UCSD-AML1 (cell line): Measurements from ENCODE around the gene DCAF8L1.
"Not testable (repeated sequence)": the region's sequence is repeated elsewhere in the genome, so short reads cannot be mapped to it uniquely, and the experiment has no call there.

Experiments
- DNase-seq: peaks from one replicate; lab custom pipeline; 2025; ENCODE audit not compliant: unreplicated experiment; lab: John Stamatoyannopoulos, UW

The DCAF8L1 gene

DNA sequence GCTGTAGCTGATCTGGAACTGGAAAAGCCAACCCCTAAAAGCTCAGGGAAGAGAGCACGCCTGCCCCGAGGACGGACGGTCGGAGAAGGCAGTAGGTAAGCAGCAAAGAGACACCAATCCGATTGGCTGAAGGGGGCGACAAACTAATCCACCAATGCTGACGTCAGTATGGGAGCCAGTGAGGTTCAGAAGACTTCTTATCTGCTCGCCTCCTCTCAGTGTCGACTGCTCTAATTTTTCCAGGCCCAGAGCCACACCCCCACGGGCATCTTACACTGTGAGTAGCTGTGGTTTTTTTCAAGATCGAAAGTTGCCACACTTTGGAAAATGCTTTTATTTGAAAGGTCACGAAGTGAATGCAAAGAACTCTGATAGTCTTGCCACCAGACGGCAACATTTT lies at the start of gene DCAF8L1:
Gene DCAF8L1 (minus strand): TSS at position 101 of the 400 bp plus-strand sequence. CDS start 115 bp downstream, outside the sequence.
- no peak for DNase-seq

DNA sequence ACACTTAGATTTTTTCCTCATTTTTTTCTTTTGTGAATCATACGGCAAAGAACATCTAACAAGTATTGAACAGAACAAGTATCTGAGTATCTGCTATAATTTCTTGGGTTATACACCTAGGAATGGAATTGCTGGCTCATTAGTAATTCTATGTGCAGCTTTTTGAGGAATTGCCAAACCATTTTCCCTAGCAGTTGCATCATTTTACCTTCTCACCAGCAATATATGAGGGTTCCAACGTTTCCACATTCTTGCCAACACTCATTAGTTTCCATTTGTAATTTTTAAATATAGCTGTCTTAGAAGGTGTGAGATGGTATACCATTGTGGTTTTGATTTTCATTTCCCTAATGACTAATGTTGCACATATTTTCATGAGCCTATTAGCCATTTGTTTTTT lies 41.1 kb upstream of the DCAF8L1 start:
- DNase-seq: no peak

DNA sequence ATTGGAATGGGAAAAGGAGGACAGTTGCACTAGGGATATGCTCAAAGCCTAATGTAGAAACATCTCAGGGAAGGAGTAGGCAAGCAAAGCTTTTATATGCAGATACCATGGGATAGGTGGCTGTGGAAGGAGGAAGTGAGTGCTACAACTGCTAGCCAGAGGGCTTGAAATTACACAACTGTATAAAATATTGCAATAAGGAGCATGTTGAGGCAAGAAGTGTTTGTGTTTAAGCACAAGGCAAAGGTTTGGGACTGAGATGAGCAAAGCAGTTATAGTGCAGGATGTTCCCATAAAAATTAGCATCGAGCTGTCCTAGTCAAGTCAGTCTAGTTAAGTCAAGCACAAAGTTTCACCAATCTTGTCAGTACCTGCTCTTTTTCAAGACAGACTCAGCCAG lies 35.6 kb upstream of the DCAF8L1 start:
- DNase-seq: no peak

DNA sequence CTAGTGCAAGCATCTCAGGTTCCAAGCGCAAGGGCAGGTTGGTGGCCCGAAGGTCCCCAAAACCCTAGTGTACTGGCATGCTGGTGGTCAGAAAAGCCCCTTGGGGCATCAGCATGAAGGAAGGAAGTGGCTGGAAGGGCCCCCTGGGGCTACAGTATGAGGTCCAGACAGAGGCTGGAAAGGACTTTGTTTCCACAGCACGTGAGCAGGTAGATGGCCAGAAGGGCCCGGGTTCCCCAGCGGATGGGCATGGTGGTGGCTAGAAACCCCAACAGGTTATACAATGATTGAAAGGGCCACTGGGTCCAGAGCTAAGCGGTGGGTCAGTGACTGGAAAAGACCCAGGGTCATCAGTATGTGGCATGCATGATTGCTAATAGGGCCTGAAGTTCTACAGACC lies 34.7 kb upstream of the DCAF8L1 start:
- DNase-seq: no peak

DNA sequence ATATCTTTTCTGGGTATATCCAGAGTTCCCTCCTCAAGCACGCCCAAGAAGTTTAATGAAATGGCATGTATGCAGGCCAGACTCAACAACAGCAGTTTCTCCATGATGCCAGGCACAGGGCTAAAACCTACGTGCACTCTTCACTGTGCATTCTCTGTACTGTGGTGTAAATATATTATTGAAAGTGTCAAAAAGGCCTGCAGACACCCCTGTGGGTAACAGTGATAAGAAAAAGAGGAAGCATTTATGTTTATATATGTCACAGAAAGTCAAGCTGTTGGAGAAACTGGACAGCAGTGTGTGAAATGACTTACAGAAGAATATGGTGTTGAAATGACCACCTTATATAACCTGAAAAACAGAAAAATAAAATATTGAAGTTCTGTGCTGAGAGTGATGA lies 29.6 kb upstream of the DCAF8L1 start:
- DNase-seq: peak; percentile 36

DNA sequence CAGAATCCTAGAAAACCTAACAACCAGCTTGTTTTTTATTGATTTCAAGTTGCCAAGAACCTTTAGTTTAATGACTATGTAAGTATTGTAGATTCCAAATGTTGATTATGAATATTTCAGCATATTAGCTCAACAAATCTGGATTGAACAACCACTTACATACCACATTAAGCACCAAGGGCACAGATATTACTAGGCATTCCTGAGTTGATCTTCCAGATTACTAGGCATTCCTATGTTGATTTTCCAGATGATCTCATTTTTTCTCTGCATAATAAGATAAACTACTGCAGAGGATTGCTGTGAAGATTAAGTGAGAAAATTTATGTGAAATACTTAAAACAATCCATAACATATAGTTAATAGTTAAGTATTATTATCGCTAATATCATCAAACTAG lies 17.4 kb upstream of the DCAF8L1 start:
- no peak for DNase-seq

DNA sequence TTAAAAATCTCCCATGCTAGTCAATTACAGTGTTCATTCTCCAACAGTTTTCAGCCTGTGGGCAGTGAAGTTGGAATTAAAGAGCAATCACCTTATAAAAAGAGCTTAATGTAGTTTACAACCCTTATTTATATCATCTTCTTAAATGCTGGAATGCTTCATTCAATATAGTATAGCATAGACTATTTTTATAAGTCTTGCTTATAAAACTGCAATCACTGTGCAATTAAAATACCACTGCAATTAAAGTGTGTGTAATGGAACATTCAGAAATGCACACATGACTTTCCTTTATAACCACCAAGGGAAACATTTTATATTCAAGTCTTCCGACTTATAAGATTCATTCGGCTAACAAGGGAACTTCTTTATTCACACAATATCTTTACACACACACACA lies 16.4 kb upstream of the DCAF8L1 start:
- DNase-seq: no peak

DNA sequence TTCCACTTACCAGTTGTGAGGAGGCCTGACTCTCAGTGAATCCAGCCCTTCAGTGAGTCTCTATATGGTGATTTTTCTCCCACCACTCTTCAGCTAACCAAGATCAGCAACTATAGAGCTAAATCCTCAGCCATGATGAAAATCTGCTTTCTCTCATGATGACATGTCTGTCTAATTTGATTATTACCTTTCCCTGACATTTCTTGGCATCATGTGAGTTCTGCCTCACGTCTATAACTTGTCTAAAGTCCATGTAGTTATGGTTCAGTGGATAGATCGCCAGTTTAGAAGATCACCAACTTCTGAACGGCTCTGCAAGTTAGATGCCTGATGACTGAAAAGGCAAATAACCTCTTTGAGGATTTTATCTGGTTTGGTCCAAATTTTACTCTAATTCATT lies 14.9 kb upstream of the DCAF8L1 start:
- DNase-seq: no peak

DNA sequence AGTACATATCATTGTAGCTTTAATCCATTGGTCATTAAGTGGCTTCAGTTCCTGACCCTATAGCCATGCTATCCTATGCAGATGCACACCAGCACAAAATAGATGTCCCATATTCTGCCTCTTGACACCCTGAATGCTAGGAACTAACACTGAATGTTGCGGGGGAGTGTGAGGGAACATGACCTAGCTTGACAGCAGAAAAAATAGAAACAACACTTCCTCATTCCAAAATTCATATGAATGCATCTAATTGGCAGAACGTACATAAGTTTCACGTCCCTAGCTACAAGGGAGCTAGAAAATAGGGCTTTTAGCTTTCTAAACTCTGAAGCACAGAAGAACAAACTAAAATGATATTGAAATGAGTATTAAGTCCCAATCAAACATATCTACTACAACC lies 14.4 kb upstream of the DCAF8L1 start:
- no peak for DNase-seq

DNA sequence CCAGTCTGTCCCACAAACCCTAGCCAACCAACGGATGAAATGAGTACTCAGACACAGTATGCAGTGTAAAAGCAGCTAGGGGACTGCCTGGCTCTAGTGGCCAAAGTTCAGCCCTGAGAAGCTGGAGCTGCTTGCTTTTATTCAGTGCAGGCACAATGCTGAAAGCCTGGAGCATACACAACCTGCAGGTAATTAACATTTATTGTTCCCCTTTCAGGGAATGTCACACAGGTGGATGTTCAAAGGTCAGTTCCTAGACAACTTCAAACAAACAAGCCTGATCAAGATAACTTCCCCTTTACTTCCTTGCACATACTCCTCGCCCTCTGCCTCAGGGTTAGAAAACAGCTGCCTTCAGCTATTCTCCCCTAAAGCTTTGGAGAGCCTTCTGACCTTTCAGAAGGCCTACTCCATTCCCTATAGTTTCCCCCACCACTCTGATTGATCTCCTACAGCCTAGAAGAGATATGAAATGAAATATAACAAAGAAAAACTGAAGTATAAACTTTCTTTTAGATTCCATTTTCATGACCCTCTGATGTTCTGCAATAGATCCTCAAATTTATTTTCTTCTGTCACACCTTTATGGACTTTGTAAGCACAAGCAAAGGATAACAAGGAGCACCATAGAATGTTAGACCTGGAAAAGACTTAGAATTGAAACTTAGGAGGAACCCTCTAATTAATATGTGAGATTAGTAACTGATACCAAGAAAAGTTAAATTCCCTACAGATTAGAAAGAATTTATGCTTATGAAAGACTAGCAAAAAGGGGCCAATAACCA lies 6.8 kb upstream of the DCAF8L1 start:
- DNase-seq: no peak

DNA sequence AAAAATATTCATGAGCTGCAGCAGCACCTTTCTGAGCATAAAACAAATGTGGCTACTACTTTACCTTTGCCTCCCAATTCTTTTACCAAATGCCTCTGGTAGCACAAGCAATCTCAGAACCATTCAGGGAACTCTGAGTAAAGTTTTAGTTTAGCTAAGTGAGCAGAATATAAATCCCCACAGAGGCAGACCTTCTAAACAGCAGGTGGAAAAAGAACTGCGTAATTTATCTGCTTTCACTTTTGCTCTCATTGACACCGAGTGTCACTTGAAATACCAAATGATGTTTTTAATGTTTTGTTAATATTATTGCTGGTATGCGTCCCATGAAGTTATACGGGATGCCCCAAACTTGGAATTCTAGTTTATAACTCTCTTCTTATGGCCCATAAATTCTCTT lies 4.3 kb downstream of the DCAF8L1 start:
- not testable (repeated sequence) for DNase-seq

DNA sequence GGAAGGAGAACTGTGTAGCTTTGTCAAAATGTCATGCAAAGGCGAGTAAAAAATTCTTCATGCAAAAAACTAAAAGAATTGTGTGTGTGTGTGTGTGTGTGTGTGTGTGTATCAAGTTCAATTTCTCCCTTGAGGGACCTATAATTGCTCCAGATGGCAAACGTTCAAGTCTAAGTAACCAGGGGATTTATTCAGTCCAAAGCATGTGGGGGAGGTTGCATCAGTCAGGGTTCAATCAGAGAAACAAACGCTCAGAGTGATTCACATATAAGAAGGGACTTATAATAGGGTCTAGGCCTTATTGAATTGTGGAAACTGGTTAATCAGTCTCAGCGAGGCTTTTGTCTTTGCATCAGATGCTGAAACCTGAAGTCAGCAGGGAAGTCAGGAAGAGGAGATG lies 5.0 kb downstream of the DCAF8L1 start:
- no peak for DNase-seq

DNA sequence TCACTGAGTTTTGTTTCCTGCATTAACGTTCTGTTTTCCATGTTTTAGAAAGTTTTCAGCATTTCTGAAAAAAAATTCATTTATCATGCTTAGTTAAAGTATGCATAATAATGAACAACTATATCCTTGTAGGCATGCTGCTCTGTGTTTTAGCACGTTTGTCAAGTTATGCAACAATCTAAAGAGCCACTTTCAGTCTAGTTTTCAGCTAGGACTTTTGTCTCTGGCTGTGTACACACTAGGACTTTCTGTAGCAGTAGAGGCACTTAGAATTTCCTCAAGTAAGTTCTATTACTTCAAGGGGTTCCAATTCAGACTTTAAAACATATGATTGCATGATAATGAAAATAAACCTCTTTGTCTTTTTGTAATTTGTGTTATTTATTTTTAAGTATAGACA lies 12.4 kb downstream of the DCAF8L1 start:
- DNase-seq: no peak

DNA sequence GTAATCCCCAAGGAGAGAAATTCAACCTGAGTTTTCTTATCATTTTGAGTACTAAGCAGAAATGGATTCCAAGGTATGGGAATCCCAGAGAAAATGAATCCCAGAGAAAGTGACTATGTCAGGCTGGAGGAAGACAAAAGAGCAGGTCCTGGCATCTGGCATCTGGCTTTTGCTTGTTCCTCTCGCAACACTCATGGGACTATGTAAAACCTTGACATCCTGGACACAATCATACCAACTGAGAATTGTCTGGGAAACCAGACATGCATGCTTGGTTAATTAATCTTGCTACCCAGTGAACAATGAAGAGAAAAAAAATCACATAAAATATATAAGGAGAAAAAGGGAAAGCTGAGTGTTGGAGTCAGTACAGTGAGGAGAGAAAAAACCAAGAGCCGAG lies 12.9 kb downstream of the DCAF8L1 start:
- DNase-seq: no peak

DNA sequence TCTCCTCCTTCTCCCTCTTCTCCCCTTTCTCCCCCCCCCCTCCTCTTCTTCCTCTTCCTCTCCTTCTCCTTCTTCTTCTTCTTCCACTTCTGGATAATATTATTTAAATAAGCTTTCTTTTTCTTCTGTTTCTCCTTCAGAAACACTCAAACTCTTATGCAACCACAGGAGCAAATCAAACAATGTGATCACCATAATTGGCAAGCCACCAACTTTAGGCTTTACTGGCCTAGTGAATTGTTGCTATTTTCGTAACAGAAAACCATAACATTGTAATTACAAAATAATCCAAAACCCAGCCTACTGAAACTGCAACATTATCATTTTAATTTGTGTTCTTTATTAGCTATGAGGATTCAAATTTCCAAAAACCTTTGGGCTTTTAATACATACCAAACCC lies 14.3 kb downstream of the DCAF8L1 start:
- no peak for DNase-seq

DNA sequence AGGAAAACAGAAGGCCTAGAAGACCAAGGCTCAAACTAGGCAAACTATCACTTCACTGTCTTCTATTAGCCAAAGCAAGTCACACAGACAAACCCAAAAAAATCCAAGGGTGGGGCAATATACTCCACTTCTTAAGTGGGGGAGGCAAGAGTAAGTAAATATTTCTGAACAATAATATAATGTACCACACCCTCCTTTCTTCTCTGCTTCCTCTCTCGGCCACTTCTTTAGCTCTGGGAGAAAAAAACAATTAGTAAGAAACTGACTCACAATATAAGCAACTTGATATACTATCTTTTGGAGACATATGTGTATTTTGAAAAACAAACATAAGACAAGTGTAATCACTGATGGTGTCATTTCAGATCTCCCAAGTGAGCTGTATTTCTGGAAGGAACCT lies 14.8 kb downstream of the DCAF8L1 start:
- DNase-seq: no peak

DNA sequence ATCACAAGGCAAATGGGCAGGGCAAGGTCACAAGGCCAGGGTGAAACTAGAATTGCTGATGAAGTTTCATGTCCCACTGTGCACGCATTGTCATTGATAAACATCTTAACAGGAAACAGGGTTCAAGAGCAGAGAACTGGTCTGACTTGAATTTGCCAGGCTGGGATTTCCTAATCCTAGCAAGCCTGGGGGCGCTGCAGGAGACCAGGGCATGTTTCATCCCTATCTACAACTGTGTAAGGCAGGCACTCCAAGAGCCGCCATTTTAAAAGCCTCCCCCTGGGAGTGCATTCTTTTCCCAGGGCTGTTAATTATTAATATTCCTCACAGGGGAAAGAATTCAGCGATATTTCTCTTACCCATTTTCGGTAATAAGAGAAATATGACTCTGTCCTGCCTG lies 15.9 kb downstream of the DCAF8L1 start:
- not testable (repeated sequence) for DNase-seq

DNA sequence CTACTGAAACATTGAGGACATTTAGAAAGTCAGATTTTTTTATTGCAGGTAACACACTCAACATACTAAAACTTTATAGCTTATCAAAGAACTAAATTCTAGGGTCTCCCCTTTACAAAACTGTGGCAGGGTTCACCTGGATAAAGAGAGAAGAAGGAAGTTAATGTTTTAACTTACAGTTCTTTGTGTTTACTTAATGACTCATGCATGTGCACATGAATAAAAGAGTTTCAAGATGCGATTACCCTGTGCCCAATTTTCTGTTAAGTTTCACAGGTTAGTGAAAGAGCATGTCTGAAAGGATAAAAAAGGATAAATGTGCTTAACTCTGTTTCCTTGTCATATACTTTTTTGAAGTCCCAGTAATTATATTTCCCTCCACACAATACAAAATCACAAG lies 16.8 kb downstream of the DCAF8L1 start:
- no peak for DNase-seq

DNA sequence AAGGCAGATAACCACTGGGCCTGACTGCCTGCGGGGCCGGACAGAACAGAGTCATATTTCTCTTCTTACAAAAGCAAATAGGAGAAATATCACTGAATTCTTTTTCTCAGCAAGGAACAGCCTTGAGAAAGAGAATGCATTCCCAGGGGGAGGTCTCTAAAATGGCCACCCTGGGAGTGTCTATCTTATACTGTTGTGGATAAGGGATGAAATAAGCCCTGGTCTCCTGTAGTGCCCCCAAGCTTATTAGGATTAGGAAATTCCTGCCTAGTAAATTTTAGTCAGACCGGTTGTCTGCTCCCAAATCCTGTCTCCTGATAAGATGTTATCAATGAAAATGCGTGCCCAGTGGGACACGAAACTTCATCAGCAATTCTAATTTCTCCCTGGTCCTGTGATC lies 20.8 kb downstream of the DCAF8L1 start:
- not testable (repeated sequence) for DNase-seq

DNA sequence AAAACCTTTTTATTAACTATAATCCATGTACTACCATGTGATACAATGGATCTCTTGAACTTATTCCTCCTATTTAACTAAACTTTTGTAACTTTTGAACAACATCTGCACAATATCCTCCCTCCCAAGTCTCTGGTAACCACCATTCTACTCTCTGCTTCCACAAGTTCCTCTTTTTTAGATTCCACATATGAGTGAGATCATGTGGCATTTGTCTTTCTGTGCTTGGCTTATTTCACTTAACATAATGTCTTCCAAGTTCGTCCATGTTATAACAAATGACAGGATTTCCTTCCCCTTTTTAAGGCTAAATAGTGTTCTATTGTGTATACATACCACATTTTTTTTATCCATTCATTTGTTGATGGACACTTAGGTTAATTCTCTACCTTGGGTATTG lies 28.1 kb downstream of the DCAF8L1 start:
- no peak for DNase-seq

DNA sequence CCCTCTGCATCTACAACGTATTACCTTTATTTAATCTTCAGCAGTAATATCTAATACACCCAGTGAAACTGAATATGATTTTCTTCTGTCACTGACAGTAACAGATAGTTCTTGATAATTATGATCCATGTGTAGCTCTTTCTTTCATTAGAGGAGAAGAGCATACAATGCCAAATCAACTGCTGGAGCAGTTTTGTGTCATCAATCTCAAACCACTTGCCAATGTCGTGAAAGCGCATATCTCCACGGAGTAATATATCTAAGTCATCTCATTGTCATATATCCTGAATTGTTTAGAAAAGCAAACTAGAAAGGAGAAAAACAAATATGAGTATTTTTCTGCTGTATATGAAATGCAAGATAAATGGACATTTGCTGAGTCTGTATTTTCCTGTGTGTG lies 47.9 kb downstream of the DCAF8L1 start:
- DNase-seq: no peak
